ENCODE measurements around the gene GNPTG.

Gene GNPTG

GRCh38 chr16:1381612-1382406 is 30.1 kb downstream of the GNPTG start:
- H3K9ac ChIP-seq (ENCODE audit: low read length): no peak overlapping the region
- TF ChIP-seq, protein P1, sequence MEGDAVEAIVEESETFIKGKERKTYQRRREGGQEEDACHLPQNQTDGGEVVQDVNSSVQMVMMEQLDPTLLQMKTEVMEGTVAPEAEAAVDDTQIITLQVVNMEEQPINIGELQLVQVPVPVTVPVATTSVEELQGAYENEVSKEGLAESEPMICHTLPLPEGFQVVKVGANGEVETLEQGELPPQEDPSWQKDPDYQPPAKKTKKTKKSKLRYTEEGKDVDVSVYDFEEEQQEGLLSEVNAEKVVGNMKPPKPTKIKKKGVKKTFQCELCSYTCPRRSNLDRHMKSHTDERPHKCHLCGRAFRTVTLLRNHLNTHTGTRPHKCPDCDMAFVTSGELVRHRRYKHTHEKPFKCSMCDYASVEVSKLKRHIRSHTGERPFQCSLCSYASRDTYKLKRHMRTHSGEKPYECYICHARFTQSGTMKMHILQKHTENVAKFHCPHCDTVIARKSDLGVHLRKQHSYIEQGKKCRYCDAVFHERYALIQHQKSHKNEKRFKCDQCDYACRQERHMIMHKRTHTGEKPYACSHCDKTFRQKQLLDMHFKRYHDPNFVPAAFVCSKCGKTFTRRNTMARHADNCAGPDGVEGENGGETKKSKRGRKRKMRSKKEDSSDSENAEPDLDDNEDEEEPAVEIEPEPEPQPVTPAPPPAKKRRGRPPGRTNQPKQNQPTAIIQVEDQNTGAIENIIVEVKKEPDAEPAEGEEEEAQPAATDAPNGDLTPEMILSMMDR (IDR thresholded peaks at IDR 0.05; ENCODE audit: low read depth, low read length): no peak
- no peak for TF ChIP-seq EZH2phosphoT487 (IDR thresholded peaks at IDR 0.05; ENCODE audit: low read depth)

DNA sequence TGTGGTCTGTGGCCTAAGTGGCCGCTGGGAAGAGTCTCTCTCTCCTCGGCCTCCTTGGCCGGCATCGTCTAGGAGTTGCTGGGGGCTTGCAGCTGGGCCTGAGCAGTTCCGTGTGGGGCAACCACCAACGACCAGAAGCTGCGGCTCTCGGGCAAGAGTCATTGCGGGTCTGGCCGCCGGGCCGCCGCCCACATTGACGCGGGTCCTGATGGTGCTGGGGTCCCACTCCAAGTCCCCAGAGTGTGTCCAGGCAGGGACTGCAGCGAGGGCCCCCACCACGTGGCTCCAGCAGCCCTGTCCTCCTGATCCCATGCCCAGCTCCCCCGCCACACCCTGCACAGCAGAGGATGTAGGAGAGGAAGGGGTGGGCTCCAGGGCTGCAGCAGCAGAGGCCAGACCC is 31.8 kb downstream of the GNPTG start:
- Histone ChIP-seq H3K4me1 (ENCODE audit: low read length) (peaks cover 6% of the 10 kb centered on the region; the same call in 1 of the 2 replicates), H3K4me2 (ENCODE audit: low read length) (no peak overlapping the region), H3K27me3 (ENCODE audit: low read depth, low read length) (no peaks in the 10 kb centered on the region)

More at GRCh38 chr16:1381612-1382406, 30.1 kb downstream of the GNPTG start:
- no peak overlapping the region for H3K27ac ChIP-seq (ENCODE audit: low read length)
- H3K36me3 ChIP-seq (replicated peaks; ENCODE audit: low read depth, low read length): peaks cover 8% of the 10 kb centered on the region
- H3K79me2 ChIP-seq (ENCODE audit: low read length): peaks cover 26% of the 10 kb centered on the region
- peaks cover 17% of the 10 kb centered on the region for H3K4me1 ChIP-seq (ENCODE audit: low read length)
- H4K20me1 ChIP-seq (ENCODE audit: insufficient read depth, low read length): peaks cover 19% of the 10 kb centered on the region
- H3K4me2 ChIP-seq (ENCODE audit: low read length): no peak overlapping the region
- H3K27me3 ChIP-seq (ENCODE audit: low read depth, low read length): no peaks in the 10 kb centered on the region
- no peak overlapping the region for H2AFZ ChIP-seq (ENCODE audit: low read depth, low read length)
- H3K9me3 ChIP-seq (ENCODE audit: insufficient read depth, low read length): no peaks in the 10 kb centered on the region
- H3K4me3 ChIP-seq (ENCODE audit: low read length): no peak overlapping the region

GRCh38 chr16:1385232-1385631 is 33.5 kb downstream of the GNPTG start:
- peaks cover under 1% of the 10 kb centered on the region; the same call in 1 of the 2 replicates for H3K4me1 ChIP-seq (ENCODE audit: low read length)
- H3K4me3 ChIP-seq (ENCODE audit: low read length): no peak overlapping the region
- no peak overlapping the region for H3K4me2 ChIP-seq (ENCODE audit: low read length)
- TF ChIP-seq, protein P1 (IDR thresholded peaks at IDR 0.05; ENCODE audit: low read depth, low read length): no peak
- TF ChIP-seq EZH2phosphoT487 (IDR thresholded peaks at IDR 0.05; ENCODE audit: low read depth): no peak
- no peak overlapping the region for H3K27ac ChIP-seq (ENCODE audit: low read length)
- no peaks in the 10 kb centered on the region for H3K79me2 ChIP-seq (ENCODE audit: low read length)
- H3K9ac ChIP-seq (ENCODE audit: low read length): no peak overlapping the region
- 0 out of 2 replicates have a peak, but pooled peaks cover under 1% of the 10 kb centered on the region for H4K20me1 ChIP-seq (ENCODE audit: insufficient read depth, low read length)
- peaks cover 4% of the 10 kb centered on the region for H3K36me3 ChIP-seq (replicated peaks; ENCODE audit: low read depth, low read length)
- no peaks in the 10 kb centered on the region for H3K27me3 ChIP-seq (ENCODE audit: low read depth, low read length)
- no peak overlapping the region for H2AFZ ChIP-seq (ENCODE audit: low read depth, low read length)
- no peaks in the 10 kb centered on the region for H3K9me3 ChIP-seq (ENCODE audit: insufficient read depth, low read length)

More for the DNA sequence above, 31.8 kb downstream of the GNPTG start:
- Histone ChIP-seq H2AFZ (ENCODE audit: low read depth, low read length) (no peak overlapping the region), H3K9ac (ENCODE audit: low read length) (no peak overlapping the region), H3K27ac (ENCODE audit: low read length) (no peak overlapping the region), H3K36me3 (replicated peaks; ENCODE audit: low read depth, low read length) (peaks cover 4% of the 10 kb centered on the region), H3K79me2 (ENCODE audit: low read length) (peaks cover 9% of the 10 kb centered on the region), H3K4me3 (ENCODE audit: low read length) (no peak overlapping the region), H3K9me3 (ENCODE audit: insufficient read depth, low read length) (no peaks in the 10 kb centered on the region), H4K20me1 (ENCODE audit: insufficient read depth, low read length) (peaks cover 6% of the 10 kb centered on the region; the same call in 1 of the 2 replicates)
- TF ChIP-seq, protein P1 (IDR thresholded peaks at IDR 0.05; ENCODE audit: low read depth, low read length): no peak
- no peak for TF ChIP-seq EZH2phosphoT487 (IDR thresholded peaks at IDR 0.05; ENCODE audit: low read depth)

DNA sequence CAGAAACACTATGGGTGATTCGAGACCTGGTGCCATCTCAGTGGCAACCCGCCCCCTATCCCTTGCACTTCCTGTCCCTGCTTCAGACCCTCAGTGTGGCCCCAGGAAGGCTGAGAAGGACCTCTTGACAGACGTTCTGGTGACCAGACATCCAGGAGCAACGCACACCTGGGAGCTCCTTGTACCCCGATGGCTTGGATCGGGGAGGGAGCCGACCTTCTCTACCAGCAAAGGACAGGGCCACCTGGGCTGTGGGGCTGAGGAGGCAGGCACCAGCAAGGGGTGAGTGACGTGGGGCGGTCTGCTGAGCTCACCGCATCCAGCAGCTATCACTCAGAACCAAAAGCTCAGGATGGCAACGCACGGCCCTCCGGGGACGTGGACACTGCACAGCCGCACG is 35.6 kb downstream of the GNPTG start:
- Histone ChIP-seq H3K4me3 (ENCODE audit: low read length) (no peak overlapping the region), H3K36me3 (replicated peaks; ENCODE audit: low read depth, low read length) (peaks cover 4% of the 10 kb centered on the region), H3K4me1 (ENCODE audit: low read length) (no peaks in the 10 kb centered on the region), H3K9me3 (ENCODE audit: insufficient read depth, low read length) (no peaks in the 10 kb centered on the region), H3K4me2 (ENCODE audit: low read length) (no peak overlapping the region), H3K9ac (ENCODE audit: low read length) (no peak overlapping the region), H3K79me2 (ENCODE audit: low read length) (no peaks in the 10 kb centered on the region), H3K27ac (ENCODE audit: low read length) (no peak overlapping the region), H2AFZ (ENCODE audit: low read depth, low read length) (no peak overlapping the region), H4K20me1 (ENCODE audit: insufficient read depth, low read length) (no peaks in the 10 kb centered on the region), H3K27me3 (ENCODE audit: low read depth, low read length) (no peaks in the 10 kb centered on the region)
- TF ChIP-seq, protein P1 (IDR thresholded peaks at IDR 0.05; ENCODE audit: low read depth, low read length): no peak
- TF ChIP-seq EZH2phosphoT487 (IDR thresholded peaks at IDR 0.05; ENCODE audit: low read depth): no peak

Measured in OCI-LY3 (cell line).